Liver (tissue), 3 donors: ENCODE measurements around the gene WNT3A.

Experiments
- CTCF ChIP-seq: fragments of 150-350 bp; IDR thresholded peaks from 2 replicates; pipeline ENCODE4 v1.5.1; 2017; ENCODE audit warnings: improper control_type of control experiment, low read depth, low read length; ENCODE audit not compliant: missing input control
- EGR1 ChIP-seq, 2 donors: IDR thresholded peaks; 2 replicates each; pipeline ENCODE4 v1.6.1; 2016 to 2018; ENCODE audit warnings: antibody characterized with exemption in 2 of 2, low read depth in 2 of 2
- GABPA ChIP-seq, 2 donors: IDR thresholded peaks in 1 of 2; conservative IDR thresholded peaks in 1 of 2; 2 replicates each; pipeline ENCODE4 v1.6.1; 2016; ENCODE audit warnings: antibody characterized with exemption in 2 of 2, mild to moderate bottlenecking in 1 of 2, moderate library complexity in 1 of 2
- JUND ChIP-seq, 2 donors: IDR thresholded peaks; 2 replicates each; pipeline ENCODE4 v1.6.1; 2016; ENCODE audit warnings: antibody characterized with exemption in 2 of 2
- MAX ChIP-seq: IDR thresholded peaks from 2 replicates; pipeline ENCODE4 v1.6.1; 2016; ENCODE audit warnings: antibody characterized with exemption
- TAF1 ChIP-seq: conservative IDR thresholded peaks from 2 replicates; pipeline ENCODE4 v1.6.1; 2016; ENCODE audit warnings: antibody characterized with exemption, mild to moderate bottlenecking
- YY1 ChIP-seq: IDR thresholded peaks from 2 replicates; pipeline ENCODE4 v1.6.1; 2016; ENCODE audit warnings: antibody characterized with exemption, mild to moderate bottlenecking
- donor health status: healthy.
- donor health status: healthy.

- TF ChIP-seq CTCF (no peak), EGR1 (IDR thresholded peaks at IDR 0.05; ENCODE audit: low read depth in 2 of 2) (no peak), JUND (IDR thresholded peaks at IDR 0.05) (no peak), TAF1 (no peak), YY1 (no peak), MAX (no peak), GABPA (IDR thresholded peaks at IDR 0.05 in 1 of 2, conservative IDR thresholded peaks at IDR 0.05 in 1 of 2) (no peak)
Observed at GRCh38 chr1:228068359-228068758, 61.6 kb downstream of the WNT3A start.
